SIG-M5 treated with dmso at 0.1 percent for 504 hours (cell line): ENCODE data around the gene PTPRR.
"Not testable (repeated sequence)": the region's sequence is repeated elsewhere in the genome, so short reads cannot be mapped to it uniquely, and the experiment has no call there.

Experiments used
- DNase-seq: peaks from one replicate; lab custom pipeline; 2025; ENCODE audit not compliant: unreplicated experiment; lab: John Stamatoyannopoulos, UW

The PTPRR gene

DNA sequence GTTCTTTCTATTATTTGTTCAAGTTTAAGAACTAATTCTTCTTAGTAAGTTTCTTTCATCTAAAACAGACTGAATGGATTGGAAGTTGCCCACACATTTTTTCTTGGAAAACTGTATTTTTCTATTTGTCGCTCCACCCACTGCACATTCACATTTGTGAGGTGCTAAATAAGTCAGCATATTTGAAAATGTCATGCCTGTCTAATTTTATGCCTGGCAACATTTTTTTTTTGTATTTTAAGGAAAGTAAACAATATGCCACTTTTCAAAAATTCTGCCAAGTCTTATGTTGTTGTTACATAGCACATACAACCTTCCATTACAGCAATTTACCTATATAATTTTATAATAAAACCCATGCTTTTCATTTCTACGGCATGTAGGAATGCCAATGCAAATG is 170.6 kb downstream of the PTPRR start:
- DNase-seq, result no peak

DNA sequence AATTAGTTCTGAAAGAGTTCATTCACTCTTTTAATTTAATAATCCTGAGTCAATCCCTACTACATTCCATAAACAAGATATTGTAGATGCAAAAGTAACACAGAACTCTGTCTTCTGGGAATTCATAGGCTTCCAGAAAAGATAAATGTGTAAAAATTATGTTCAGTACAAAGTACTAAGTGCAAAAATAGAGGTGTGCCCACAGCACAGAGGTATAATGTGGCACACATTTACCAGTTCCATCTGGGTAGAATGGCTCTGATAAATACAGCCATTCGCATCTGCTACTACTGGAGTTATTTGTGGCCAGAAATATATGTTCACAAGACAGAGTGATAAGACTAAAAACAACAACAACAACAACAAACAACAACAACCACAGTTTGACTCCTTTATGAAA is 171.7 kb downstream of the PTPRR start:
- DNase-seq, result no peak

DNA sequence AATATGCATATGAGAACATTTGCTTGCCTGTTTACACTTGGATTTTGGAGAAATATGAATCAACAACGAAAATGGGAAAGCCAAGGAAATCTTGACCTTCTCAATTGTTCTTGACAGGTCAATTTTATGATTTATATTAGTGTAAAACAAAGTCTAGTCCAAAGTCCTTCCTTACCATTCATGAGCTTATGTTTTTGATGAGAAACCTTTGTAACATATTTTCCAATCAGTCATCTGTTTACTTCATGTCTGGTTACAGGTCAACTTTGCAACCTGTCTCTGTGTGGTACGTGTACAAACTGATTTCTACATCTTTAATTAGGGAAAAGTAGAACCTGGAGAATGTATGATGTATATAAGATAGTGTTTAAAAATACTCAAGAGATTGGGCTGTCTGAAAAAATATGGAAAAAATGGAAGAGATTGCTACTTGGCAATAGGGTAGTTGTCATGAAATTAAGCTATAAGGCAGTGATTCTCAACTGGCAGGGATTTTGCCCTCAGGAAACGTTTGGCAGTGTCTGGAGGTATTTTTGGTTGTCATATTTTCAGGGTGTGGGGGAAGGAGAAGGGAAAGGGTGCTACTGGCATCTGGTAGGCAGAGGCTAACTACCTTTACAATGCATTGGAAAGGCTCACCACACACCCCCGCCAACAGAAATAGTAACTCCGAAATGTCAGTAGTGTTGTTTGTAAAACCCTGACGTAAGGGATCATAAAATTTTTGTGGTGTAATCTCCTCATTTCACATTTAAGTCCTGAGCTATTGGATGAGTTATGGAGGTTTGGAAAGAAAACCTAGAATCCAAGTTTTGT is 172.9 kb downstream of the PTPRR start:
- DNase-seq, result no peak

DNA sequence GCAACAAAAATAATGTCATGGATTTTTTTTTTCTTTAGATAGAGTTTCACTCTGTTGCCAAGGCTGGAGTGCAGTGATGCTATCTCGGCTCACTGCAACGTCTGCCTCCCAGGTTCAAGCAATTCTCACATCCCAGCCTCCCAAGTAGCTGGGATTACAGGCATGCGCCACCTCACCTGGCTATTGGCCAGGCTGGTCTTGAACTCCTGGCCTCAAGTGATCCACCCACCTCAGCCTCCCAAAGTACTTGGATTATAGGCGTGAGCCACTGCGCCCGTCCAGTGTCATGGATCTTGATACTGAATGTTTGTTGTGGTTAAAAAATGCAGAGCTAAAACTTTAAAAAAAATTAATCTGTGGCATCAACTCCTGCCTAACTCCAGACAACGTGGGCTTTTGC is 175.5 kb downstream of the PTPRR start:
- DNase-seq, result no peak

DNA sequence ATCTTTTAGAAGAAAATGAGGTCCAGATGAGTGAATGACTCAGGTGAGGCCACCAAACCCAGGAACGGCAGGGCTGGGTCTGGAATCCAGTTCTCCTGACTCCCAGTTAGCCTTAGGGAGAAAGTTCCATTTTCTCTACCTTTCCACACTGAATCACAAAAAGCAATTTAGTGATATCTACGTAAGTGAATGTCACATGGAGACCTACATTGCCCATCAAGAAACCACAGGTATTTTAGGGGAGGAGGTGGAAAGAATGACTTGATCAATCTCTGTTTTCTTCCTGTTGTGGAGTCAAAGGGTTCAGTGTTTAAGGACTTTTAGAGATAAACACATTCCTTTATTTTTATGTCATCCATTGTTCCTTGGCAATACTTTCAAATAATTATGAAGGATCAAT is 176.4 kb downstream of the PTPRR start:
- no peak for DNase-seq

DNA sequence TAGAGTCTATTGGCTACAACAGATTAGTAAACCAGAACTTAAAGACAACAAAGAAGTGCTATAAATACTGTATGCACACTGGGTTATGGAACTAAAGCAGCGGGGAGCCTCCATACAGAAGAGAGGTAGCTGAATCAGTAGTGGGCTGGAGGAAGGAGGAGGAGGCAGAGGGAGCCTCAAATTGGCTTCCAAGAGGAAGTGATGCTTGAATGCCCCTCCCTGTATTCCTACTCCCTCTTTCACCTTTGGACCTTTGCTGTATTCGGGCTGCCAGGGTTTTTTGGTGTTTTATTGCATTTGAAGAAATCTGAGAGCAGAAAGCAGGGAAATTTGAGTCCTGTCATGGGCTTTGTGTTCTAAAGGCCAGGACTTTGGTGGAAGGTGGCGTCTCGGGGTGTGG is 179.3 kb downstream of the PTPRR start:
- DNase-seq, result no peak

DNA sequence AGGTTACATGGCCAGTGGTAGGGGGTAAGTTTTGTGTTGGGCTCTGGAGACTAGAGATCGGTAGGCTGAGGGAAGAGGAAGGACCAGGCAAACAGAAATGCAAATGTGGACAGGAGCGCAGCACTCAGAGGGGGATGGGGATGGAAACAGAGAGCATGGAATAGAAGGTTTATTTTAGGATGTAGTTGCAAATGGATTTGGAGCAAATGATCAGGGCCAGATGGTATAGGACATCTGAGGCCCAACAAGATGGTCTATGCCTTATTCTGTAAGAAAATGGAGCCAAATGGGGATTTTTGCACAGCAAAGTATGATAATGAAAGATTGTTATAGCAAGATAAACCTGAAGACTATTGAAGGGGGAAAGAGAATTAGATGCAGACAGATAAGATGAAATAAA is 180.8 kb downstream of the PTPRR start:
- no peak for DNase-seq

DNA sequence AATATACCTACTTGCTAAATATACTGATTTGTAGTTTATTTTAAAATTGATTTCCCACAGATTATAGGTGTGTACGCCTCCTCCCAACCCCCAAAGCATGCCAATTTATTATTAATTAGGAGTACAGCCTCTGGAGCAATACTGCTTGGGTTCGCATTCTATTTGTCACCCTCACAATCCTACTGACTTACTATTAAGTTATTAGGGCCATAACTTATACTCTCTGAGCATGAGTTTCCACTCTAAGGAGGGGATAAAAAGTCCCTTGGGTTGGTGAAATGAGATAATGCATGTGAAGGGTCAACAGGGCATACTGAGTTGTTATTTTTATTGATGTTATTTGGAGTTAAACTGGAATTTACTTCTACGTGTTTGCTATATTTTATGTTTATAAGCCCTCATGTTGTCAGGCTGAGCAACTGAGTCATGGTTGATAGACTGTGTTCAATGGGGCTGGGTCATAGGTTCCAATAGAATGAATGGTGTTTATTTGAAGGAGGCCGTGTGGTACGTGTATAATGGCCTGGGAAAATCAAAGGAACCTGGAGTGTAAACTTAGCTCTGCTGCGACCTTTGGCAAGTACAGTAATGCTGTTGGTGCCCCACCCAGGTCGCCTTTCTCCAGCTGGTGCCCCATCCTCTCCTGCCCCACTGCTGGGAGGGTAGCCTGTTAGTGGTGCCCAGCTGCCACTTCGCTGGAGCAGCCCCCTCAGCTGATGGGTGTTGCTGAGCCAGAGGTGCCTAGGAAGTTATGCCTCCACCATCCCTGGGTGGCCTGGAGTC is 184.0 kb downstream of the PTPRR start:
- no peak for DNase-seq

DNA sequence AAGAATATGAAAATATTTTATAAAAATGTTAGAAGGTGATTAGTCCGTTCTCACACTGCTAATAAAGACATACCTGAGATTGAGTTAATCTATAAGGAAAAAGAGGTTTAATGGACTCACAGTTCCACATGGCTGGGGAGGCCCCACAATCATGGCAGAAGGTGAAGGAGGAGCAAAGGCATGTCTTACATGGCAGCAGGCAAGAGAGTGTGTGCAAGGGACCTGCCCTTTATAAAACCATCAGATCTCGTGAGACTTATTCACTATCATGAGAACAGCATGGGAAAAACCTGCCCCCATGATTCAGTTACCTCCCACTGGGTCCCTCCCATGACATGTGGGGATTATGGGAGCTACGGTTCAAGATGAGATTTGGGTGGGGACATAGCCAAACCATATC is 185.3 kb downstream of the PTPRR start:
- not testable (repeated sequence) for DNase-seq

DNA sequence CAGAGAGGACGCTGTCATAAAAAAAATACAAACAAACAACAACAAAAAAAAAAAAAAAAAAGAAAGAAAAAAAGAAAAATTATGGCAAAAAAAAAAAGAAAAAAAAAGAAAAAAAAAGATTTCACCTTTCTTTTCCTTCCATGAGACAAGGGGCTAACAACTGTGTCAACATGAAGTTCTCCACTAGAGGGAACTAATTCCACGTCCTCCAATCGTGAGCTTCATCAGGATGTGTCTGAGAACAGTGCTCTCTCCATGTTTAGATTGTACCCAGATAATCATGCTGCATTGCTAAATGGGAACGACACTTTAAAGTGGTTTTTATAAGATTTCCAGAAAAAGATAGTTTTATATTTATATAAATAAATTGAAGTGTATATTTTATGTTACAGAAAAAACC is 187.2 kb downstream of the PTPRR start:
- peak; percentile 64 for DNase-seq

DNA sequence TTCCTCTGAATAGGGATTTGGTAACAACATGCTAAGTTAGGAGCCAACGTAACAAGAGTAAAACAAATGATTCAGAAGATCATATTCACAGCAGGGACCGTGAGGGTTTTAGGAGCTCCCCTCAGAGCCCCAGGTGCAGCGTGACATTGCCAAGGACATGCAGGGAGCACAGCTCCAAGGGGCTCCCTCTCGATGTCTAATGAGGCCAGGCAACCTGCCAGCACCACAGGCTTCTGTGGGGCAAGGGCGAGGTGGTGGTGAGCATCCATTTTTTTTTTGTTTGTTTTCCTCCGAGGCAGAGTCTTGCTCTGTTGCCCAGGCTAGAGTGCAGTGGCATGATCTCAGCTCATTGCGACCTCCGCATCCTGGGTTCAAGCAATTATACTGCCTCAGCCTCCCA is 188.3 kb downstream of the PTPRR start:
- no peak for DNase-seq

DNA sequence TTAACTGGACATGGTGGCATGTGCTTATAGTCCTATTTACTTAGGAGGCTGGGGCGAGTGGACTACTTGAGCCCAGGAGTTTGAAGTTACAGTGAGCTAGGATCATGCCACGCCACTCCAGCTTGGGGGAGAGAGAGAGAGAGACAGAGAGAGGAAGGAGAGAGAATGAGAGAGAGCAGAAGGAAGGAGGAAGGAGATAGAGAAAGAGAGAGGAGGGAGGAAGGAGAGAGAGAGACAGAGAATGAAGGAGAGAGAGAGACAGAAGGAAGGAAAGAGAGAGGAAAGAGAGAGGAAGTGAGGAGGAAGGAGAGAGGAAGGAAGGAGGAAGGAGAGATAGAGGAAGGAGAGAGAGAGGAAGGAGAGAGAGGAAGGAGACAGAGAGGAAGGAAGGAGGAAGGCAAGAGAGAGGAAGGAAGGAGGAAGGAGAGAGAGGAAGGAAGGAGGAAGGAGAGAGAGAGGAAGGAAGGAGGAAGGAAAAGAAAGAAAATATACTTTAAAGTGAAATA is 189.8 kb downstream of the PTPRR start:
- no peak for DNase-seq

DNA sequence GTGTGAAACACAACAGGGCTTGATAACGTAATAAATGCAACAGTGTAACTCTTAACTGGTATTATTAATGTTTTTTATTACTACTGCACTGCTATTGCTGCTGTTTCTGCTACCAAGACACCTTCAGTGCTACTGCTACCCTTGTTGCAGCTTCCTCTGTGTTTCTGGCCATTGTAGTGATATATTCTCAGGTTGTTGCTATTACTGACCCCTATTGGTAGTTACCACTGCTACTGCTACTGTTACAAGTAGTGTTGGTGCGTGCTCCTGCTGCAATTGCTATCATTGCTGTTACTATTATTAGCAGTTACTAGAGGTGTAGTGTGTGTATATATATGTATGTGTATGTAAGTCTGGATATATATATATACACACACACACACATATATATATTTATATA is 196.1 kb downstream of the PTPRR start:
- DNase-seq, result peak; percentile 18

DNA sequence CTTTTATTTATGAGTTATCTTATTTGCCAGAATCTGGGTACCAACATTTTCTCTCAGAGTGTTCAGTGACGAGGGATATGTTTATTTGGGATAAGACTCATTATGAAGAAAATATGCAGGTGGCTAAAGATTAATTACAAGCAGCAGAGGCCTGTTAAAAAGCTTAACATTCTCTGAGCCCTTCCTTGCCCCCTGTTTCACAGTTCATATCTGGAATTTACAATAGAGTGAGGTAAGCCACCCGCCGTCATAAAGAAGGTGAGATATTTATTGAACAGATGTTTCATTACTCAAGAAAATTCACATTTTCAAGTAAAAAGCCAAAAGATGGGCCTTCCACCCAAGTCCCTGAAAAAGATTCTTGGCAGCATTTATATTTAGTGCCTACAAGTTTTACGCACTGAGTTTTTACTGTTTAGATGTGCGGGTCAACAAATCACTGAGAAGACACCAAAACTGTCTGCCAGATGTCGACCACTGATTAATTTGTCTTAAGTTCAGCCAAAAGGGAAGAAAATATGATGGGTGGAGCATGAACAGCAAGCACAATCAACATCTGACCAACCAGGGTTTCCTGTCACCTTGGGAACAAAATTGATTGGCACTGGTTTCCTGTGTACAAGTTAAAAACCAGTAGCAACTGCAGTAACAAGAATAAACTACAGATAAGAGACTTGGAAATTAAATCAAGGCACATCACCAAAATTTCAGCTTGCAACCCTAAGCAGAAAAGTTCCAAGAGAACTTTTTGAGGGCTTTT is 197.8 kb downstream of the PTPRR start:
- no peak for DNase-seq

DNA sequence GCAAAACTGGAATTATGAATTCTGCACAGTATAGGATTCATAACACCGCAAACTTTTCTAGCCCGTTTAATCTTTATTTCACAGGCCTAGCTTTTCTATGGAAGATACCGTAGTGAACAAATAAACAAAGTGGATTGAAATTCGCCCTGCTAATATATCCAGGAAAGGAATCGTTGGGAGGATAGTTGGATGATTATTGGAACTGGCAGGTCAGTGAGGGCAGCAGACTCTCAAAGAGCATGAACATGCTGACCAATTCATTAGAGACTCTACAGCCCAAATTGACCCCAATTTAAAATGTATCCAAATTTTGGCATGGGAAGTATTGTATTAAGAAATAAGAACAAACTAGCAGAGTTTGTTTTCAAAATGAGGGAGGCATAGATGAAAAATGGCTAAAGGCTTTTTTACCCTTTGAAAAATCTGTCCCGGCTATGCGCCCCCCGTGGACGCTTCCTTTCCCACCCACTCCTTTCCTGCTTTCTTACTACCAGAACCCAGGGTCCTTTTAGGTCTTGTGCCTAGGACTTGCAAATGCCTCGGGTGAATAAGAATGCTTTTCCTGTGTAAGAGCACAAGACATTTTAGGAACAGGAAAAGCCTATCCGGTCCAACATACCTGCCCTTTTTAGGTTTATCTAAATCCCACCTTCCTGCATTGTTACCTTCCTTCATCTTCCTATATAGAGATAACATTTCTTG is 198.7 kb downstream of the PTPRR start:
- DNase-seq, result no peak

DNA sequence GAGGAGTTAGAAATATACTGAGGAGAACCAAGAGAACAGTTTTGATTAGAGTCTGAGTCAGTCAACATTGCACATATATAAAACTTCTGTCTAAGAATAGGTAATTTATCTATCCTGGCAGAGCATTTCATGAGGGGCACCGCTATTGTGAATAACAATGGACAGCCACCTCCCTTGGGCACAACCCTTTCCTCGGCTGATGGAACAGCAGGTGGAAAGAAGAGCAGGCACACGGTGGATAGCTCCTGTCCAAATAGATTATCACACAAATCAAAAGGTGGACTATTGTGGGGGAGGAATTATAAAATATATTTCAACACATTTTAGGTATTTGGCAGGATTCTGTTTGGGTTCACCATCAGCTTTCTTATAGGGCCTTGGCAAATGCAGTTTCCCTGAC is 199.3 kb downstream of the PTPRR start:
- no peak for DNase-seq

DNA sequence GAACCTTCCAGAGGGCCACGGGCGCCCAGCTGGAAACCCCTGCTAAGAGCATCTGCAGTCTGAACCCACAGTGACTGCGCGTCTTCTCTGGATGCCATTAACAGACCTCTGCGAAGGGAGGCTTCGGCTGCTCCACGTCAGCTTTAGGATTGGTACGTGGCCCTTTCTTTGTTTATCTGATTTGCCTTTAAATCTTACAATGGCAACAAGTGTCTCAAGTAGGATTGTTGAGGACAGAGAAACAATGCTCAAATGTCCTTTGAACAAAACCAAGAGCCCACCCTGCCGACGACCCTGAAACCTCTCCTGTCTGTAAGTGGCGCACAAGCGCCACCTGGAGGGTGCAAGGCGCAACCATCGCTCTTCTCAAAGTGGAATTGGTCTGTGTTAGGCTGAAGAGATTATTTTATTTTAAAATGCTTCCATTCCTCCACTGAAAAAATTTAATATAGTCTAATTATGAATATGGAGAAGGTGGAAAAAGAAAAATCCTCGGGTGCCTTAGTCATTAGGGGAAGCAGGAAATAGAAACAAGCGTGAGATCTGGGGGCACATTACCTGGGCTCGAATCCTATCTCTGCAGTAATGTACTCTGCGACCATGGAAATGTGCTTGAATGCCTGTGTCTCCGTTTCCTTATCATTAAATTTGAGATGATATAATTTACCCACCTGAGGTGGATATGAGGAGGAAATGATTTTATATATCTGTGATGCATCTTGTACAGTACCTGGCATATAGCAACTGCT is 200.7 kb downstream of the PTPRR start:
- peak; percentile 8 for DNase-seq

DNA sequence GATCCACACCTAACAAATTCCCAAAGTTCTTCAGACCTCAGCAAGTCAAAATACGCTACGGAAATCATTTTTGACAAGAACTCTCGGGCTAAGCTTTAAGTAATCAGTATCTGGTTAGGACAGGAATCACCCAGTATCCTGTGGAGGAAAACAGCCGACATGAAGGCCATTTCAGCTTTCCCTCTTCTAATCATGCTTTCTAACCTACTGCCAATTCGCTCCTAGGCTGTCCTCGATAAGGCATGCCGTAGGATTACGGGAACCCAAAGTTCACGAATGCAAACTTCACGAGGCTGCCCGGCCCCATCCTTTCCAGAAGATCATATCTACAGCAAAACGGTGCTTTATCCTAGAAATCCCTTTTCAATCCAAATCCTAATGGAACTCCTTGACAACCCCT is 201.5 kb downstream of the PTPRR start:
- DNase-seq, result no peak

DNA sequence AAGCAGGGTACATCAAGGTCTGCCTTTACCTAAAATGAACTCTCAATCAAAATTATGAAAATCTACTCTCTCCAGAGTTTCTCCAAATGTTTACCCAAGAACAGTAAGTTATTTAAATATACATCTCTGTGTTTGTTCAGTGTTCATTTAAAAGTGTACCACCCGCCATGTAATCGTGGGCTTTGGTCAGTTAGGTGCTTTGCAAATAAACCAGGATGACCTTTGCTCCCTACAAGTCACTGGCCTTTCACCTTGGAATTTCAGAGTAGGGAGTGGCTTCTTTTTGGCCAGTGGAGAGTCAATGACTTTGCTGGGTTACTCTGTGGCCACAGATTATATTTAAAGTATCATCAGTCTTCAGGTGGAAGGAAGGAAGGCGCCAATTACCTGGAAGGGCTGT is 208.7 kb downstream of the PTPRR start:
- DNase-seq, result no peak

DNA sequence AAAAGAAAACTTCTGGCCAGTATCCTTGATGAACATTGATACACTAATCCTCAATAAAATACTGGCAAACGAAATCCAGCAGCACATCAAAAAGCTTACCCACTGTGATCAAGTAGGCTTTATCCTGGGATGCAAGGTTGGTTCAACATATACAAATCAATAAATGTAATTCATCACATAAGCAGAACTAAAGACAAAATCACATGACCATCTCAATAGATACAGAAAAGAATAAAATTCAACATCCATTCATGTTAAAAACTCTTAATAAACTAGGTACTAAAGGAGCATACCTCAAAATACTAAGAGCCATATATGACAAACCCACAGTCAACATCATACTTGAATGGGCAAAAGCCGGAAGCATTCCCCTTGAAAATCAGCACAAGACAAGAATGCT is 211.5 kb downstream of the PTPRR start:
- no peak for DNase-seq
